Heart right ventricle (tissue), 16 donors: Measurements from ENCODE around the gene NTSR1. TPM values are rescaled to one million over a fixed set of nuclear protein-coding genes. Genes with fewer than 3 reads are reported as not detected.
A peak's percentile ranks its signal among the peaks of the same experiment; 100 is the strongest.

Source experiments
- ATAC-seq, 8 donors: fragments of 200-7000 bp; cut with Tn5 transposase; one replicate each; pipeline ENCODE4 v1.9.1; 2020; ENCODE audit warnings: mild to moderate bottlenecking in 8 of 8, moderate library complexity in 8 of 8, moderate number of reproducible peaks in 1 of 8
- DNase-seq, 2 donors: peaks; one replicate each; pipeline ENCODE4 v3.0.0-alpha.2; 2020
- H3K27ac ChIP-seq, 10 donors: fragments of 200-600 bp; sonication (generic) in 2 of 10; one replicate each; pipeline versions ENCODE4 v1.5.0 to v1.8.0; 2020 to 2022; ENCODE audit warnings: mild to moderate bottlenecking in 3 of 10
- H3K27me3 ChIP-seq, 7 donors: fragments of 200-600 bp; one replicate each; pipeline ENCODE4 v1.8.0; 2021 to 2022; ENCODE audit warnings: mild to moderate bottlenecking in 2 of 7
- H3K36me3 ChIP-seq, 9 donors: fragments of 200-600 bp; sonication (generic) in 1 of 9; one replicate each; pipeline versions ENCODE4 v1.5.0 to v1.8.0; 2020 to 2022; ENCODE audit warnings: mild to moderate bottlenecking in 2 of 9
- H3K4me1 ChIP-seq, 9 donors: fragments of 200-600 bp; sonication (generic) in 1 of 9; one replicate each; pipeline versions ENCODE4 v1.5.0 to v1.8.0; 2020 to 2022; ENCODE audit warnings: mild to moderate bottlenecking in 4 of 9
- H3K4me3 ChIP-seq, 10 donors: fragments of 200-600 bp; sonication (generic) in 2 of 10; one replicate each; pipeline versions ENCODE4 v1.5.0 to v1.8.0; 2020 to 2022; ENCODE audit warnings: mild to moderate bottlenecking in 7 of 10, moderate library complexity in 2 of 10
- H3K9me3 ChIP-seq, 11 donors: fragments of 200-600 bp in 10 of 11; sonication (generic) in 2 of 11; one replicate each; pipeline versions ENCODE4 v1.5.0 to v1.8.0; 2013 to 2022; ENCODE audit warnings: mild to moderate bottlenecking in 2 of 11, control low read depth in 1 of 11, moderate library complexity in 1 of 11
- WGBS, 2 donors: extraction: QIAGEN DNeasy Blood & Tissue Kit; methylation state at CpG; one replicate each; pipeline ENCODE4 v1.1.7; 2013; ENCODE audit warnings: inconsistent platforms in 1 of 2; 5-methylcytosine and 5-hydroxymethylcytosine counted together
- intact Hi-C, 10 donors: fragments of 100-400 bp; cut with DNase I; formaldehyde crosslinking; loops; one replicate each; pipeline versions ENCODE4 v1.11.1 to v1.14.2; 2022
- polyA plus RNA-seq, 2 donors: library from polyadenylated mRNA; stranded (reverse); fragments of 200-250 nt; gene quantifications; one replicate each; pipeline ENCODE4 v1.2.3, GENCODE V29; 2013
- total RNA-seq, 10 donors: library from RNA; stranded (reverse); fragmentation: NEBNext Ultra II Directional in 3 of 10; extraction: Animal tissue kit (Norgen Biotek cat#: 25700) in 3 of 10; gene quantifications; one replicate each; pipeline versions ENCODE4 v1.2.1 to v1.2.4, GENCODE V29; 2021 to 2023
- TF ChIP-seq, protein P1 (sequence below), 9 donors: fragments of 200-600 bp; sonication (generic) in 2 of 9; IDR thresholded peaks; one replicate each; pipeline versions ENCODE4 v1.5.0 to v1.8.0; 2021 to 2022; ENCODE audit warnings: antibody characterized with exemption in 9 of 9, mild to moderate bottlenecking in 5 of 9, moderate library complexity in 1 of 9
- donor health status: Arrhythmogenic right ventricular cardiomyopathy.
- donor health status: ischemic (EF 13 %, LVEDD 7.1; RV severe dilation, severe dysfunction).
- donor health status: healthy with polysubstance abuse.
- donor health status: DM: no; HTN: yes; CAD: no.
- donor health status: DM: no; HTN: no; CAD: no.
- donor health status: ischemic (EF 25% LVEDD 6.9; RV normal size, moderate dysfunction).
- donor health status: ischemic (EF 25% LVEDD 5.7; RV mildly dilated, moderate dysfunction).
- donor health status: healthy.
- donor health status: DM: yes; HTN: yes; CAD: no.
- donor health status: Ischemic cardiomyopathy.
- donor health status: ischemic (EF 35%, LVEDD 5.7; RV mildly dilated, moderate dysfunction).
- donor health status: nonischemic (EF 11% LVEDD 7.7; RV severe dilation, severe dysfunction).
- donor health status: DM: yes; HTN: yes; CAD: no.
- donor health status: PGD.
- donor health status: ischemic (EF 29% LVEDD 5.4; RV normal size, mild dysfunction).
- donor health status: nonischemic (EF 23%, LVEDD 6.1; RV moderate dilation, normal function).

The NTSR1 gene
- total and polyA plus RNA-seq, 12 donors = 0.08 TPM; not detected in 10

GRCh38 chr20:62734881-62735280 is 26.2 kb downstream of the NTSR1 start:
- peaks cover 0 to 15% (median 3%) of the 10 kb centered on the region in 9 donors for H3K4me1 ChIP-seq
- DNase-seq (no peak), ATAC-seq (peak in 1 of 8 donors; percentile 27)
- H3K27ac ChIP-seq = no peak overlapping the region
- intact Hi-C loops = no loop called here
- TF ChIP-seq, protein P1, sequence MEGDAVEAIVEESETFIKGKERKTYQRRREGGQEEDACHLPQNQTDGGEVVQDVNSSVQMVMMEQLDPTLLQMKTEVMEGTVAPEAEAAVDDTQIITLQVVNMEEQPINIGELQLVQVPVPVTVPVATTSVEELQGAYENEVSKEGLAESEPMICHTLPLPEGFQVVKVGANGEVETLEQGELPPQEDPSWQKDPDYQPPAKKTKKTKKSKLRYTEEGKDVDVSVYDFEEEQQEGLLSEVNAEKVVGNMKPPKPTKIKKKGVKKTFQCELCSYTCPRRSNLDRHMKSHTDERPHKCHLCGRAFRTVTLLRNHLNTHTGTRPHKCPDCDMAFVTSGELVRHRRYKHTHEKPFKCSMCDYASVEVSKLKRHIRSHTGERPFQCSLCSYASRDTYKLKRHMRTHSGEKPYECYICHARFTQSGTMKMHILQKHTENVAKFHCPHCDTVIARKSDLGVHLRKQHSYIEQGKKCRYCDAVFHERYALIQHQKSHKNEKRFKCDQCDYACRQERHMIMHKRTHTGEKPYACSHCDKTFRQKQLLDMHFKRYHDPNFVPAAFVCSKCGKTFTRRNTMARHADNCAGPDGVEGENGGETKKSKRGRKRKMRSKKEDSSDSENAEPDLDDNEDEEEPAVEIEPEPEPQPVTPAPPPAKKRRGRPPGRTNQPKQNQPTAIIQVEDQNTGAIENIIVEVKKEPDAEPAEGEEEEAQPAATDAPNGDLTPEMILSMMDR (IDR thresholded peaks at IDR 0.05) = no peak
- WGBS, 2 donors = 76 to 79% methylated on average over 15 of the region's 15 CpGs
- no peak overlapping the region for H3K4me3 ChIP-seq
- H3K36me3 ChIP-seq = no peaks in the 10 kb centered on the region
- no peaks in the 10 kb centered on the region for H3K9me3 ChIP-seq
- H3K27me3 ChIP-seq = peaks cover 0 to 59% (median 31%) of the 10 kb centered on the region in 7 donors

GRCh38 chr20:62735331-62735821 is 26.7 kb downstream of the NTSR1 start:
- Histone ChIP-seq H3K36me3 (no peaks in the 10 kb centered on the region), H3K4me1 (peaks cover 0 to 18% (median 4%) of the 10 kb centered on the region in 9 donors), H3K27ac (no peak overlapping the region), H3K4me3 (no peak overlapping the region), H3K27me3 (peaks cover 0 to 62% (median 32%) of the 10 kb centered on the region in 7 donors), H3K9me3 (no peaks in the 10 kb centered on the region)
- WGBS, 2 donors = 64 to 70% methylated on average over 19 of the region's 19 CpGs
- TF ChIP-seq, protein P1 (IDR thresholded peaks at IDR 0.05) = no peak
- ATAC-seq = no peak
- intact Hi-C loops = no loop called here
- no peak for DNase-seq

DNA sequence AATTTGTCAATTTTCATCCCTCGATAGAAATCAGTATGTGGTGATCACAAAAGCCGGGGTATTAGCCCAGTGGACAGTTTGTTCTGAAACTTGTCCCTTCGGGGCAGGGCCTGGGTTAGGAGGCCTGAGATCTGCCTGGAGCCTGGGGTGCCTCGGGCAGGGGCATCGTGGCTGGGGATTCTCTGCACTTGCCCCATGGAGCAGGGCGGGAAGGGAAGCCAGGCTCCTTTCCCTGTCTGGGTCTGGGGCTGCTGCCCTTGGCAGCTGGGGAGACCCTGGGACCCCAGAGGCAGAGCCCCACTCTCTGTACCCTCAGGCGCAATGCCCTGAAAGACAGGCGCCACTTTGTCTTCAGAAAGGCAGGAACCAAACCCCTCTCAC is 27.4 kb downstream of the NTSR1 start:
- no peak overlapping the region for H3K4me3 ChIP-seq

DNA sequence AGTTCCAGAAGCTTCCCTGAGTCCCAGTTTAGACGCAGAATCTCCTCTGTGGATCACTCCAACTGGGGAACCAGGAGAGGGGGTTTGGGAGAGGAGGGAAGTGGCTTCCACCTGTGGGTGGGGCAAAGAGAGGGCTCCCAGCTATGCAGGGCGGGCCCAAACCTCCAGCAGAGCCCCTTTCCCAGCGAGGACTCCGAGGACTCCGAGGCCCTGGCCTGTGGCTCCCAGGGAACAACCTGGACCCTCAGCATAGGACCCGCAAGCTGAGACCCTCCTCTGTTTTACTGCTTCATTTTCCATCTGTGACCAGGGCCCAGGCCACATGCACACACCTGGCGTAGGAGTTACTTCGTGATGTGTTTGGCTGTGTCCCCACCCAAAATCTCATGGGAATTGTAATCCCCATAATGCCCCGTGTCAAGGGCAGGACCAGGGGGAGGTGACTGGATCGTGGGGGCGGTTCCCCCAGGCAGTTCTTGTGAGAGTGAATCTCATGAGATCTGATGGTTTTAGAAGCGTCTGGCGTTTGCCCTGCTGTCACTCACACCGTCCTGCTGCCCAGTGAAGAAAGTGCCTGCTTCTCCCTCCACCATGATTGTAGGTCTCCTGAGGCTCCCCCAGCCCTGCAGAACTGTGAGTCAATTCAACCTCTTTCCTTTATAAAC is 27.9 kb downstream of the NTSR1 start:
- intact Hi-C loops = no loop called here
- TF ChIP-seq, protein P1 (IDR thresholded peaks at IDR 0.05) = no peak
- no peak overlapping the region for H3K27ac ChIP-seq
- H3K36me3 ChIP-seq = no peaks in the 10 kb centered on the region
- H3K9me3 ChIP-seq = no peaks in the 10 kb centered on the region
- ATAC-seq (no peak), DNase-seq (no peak)
- H3K4me1 ChIP-seq = peaks cover 0 to 30% (median 13%) of the 10 kb centered on the region in 9 donors
- no peak overlapping the region for H3K4me3 ChIP-seq
- peaks cover 0 to 71% (median 39%) of the 10 kb centered on the region in 7 donors for H3K27me3 ChIP-seq
- 73 to 76% methylated on average over 14 of the region's 14 CpGs for WGBS, 2 donors

More for the DNA sequence above, 27.4 kb downstream of the NTSR1 start:
- no peaks in the 10 kb centered on the region for H3K9me3 ChIP-seq
- H3K27ac ChIP-seq = no peak overlapping the region
- no peak for DNase-seq
- 92 to 95% methylated on average over 8 of the region's 8 CpGs for WGBS, 2 donors
- no peak for ATAC-seq
- H3K27me3 ChIP-seq = peaks cover 0 to 66% (median 38%) of the 10 kb centered on the region in 7 donors
- H3K36me3 ChIP-seq = no peaks in the 10 kb centered on the region
- peaks cover 0 to 25% (median 10%) of the 10 kb centered on the region in 9 donors for H3K4me1 ChIP-seq
- TF ChIP-seq, protein P1 (IDR thresholded peaks at IDR 0.05) = no peak
- intact Hi-C loops = no loop called here
